LNCAP (cell line): ENCODE measurements around the gene CYP2C9.

ENCODE experiments used
- CTCF ChIP-seq: fragments of 450-650 bp; IDR thresholded peaks from 2 replicates; pipeline ENCODE4 v1.5.1; 2017; ENCODE audit warnings: mild to moderate bottlenecking

CYP2C9 gene

GRCh38 chr10:95035332-95036295 is 97.2 kb downstream of the CYP2C9 start:
- TF ChIP-seq CTCF = no peak

GRCh38 chr10:95039281-95039680 is 100.8 kb downstream of the CYP2C9 start:
- TF ChIP-seq CTCF = no peak
